Smooth muscle cell of the brain vasculature (primary cell): ENCODE data around the gene KRT81.
"Not testable (repeated sequence)": the region's sequence is repeated elsewhere in the genome, so short reads cannot be mapped to it uniquely, and the experiment has no call there.

ENCODE experiments used
- DNase-seq: peaks from one replicate; pipeline ENCODE4 v3.0.0-alpha.2; 2012; ENCODE audit warnings: low read depth, low spot score

KRT81 gene

DNA sequence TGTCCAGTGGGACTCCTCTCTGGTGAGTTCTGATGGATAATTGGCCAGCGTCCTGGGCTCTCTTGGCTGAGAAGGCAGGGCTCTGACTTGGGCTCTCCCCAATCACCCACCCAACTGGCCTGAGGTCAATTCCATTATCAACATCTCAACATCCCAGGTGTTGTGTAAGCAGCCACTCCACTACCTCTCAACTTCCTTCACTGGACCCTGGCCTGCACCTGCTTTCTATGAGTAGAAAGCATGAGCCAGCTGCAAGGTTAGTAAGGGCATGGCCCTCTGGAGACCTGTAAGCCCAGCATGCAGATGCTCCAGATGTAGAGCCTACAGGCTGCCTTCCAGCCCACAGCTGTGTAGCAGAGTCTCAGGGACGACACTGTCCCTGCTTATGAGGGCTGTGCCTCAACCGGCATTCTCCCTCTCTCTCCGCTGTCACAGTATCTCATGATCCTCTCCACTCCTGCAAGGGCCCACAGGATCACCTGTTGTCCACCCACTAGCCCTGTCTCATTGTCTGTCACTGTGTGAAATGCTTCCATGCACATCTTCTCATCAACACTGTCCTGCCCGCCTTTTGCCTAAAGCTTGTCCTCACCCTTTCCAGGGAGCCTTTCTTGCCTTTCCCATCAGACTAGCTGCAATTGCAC is 5.4 kb upstream of the KRT81 start:
- DNase-seq: no peak

DNA sequence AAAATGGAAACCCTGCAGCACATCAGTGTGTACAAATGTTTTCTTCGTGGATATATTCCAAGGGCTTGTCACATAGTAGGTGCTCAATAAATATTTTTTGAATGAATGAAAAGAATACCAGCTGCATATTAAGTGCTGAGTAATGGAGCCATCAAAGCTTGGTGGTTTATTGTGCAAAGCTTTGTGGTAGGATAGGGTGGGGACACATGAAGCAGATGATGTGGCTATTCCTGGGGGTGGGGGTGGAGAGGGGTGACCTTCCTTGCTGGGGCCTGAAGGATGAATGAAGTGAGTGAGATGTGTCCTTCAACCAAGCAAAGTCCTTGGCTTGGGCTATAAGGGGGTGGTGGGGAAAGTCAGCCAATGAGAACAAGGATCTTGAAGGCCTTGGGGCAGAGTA is 4.3 kb upstream of the KRT81 start:
- DNase-seq: no peak

DNA sequence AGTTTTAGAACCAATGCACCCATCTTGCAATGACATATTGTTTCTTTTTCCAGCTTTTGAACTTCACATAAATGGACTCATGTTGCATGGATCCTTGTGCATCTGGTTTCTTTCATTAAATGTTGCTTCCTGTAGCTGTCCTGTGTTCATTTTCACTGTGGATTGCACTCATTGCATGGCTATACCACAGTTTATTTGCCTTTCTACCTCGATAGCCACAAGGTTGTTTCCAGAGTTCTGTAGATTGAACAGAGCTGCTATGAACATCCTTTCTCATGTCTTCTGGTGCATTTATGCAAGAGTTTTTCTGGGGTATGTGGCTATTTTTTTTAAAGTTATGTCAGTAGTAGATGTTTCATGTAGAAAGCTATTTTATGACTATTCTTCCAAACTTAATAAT is 3.5 kb upstream of the KRT81 start:
- no peak for DNase-seq

DNA sequence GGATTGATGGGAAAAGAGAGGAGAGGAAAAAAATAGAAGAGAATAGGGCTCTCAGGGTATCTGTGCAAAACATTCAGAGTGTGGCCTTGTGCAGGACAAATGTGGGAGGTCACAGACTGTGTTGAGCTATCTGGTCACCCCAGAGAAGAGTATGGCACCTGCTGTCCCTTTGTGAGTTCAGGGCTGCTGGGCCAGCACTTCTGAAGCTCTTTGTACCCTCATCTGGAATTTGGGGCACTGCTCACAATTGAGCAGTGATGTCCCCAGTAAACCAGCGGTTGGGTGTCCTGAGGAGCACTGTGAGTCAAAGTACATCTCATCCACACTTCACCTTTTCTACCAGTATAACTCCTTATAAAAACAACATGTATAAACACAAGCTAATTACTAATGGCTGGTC is 2.6 kb upstream of the KRT81 start:
- DNase-seq: no peak

DNA sequence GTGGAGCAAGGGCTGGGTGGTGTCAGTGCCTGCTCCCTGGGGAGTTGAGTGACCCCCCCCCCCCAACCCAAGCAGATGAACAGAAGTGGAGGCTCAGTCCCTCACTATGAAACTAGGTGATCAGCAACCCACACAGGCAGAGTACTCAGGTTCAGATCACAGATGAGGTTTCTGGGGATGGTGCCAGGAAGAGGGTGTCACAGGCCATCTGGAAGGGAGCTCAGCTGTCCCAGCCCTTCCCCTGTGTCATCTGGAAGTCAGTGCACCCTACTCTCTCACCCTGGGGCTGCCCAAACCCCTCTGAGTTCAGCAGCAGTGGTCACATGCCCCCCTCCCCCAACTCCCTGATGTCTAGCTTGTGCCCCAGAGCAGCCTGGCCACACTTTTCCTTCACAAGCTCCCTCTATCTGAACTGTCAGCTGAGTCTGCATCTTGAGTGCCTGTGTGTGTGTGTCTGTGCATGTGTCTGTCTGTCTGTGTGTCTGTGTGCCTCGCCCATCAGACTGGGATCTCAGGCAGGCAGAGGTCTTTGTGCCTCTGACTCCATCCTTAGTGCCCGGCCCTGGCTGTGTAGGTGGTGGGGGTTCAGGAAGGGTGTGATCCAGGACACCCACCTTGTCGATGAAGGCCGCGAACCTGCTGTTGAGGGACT is 725 bp downstream of the KRT81 start:
- not testable (repeated sequence) for DNase-seq

DNA sequence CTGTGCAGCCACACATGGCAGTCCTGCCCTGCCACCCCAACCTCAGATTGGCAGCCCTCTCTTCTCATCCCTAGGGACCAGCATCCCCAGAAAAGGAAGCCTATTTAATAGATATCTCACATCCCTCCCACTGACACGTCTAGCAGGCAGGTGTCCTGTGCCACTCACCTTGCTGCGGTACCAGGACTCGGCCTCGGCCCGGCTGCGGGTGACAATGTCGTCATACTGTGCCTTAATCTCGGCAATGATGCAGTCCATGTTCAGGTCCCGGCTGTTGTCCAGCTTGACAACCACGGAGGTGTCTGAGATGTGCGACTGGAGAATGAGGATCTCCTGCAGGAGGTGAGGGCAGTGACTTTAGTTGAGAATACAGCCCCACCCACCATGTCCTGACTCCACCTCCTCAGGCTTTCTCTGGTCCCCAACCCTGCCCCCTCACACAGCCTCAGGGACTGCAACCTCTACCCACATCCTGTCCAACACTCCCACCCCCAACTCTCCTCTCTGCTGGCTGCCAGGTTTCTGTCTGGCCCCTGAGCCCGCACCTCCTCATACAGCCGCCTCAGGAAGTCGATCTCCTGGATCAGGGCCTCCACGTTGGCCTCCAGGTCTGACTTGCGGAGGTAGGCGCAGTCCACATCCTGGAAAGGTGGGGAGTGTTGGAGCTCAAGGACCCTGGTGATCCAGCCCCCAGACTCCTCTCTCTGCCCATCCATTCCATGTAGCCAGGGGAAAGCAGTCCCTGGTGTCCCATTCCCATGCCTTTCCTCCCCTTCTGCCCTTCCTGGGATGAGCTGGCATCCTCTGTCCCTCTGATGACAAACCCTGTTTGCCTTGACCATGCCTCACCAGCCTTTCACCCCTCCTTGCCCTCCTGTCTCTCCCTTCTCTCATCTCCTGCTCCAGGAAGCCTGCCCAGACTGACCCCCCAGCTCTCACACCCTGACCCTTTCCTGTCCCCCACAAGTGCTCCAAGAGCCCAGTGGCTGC is 3.2 kb downstream of the KRT81 start:
- not testable (repeated sequence) for DNase-seq

DNA sequence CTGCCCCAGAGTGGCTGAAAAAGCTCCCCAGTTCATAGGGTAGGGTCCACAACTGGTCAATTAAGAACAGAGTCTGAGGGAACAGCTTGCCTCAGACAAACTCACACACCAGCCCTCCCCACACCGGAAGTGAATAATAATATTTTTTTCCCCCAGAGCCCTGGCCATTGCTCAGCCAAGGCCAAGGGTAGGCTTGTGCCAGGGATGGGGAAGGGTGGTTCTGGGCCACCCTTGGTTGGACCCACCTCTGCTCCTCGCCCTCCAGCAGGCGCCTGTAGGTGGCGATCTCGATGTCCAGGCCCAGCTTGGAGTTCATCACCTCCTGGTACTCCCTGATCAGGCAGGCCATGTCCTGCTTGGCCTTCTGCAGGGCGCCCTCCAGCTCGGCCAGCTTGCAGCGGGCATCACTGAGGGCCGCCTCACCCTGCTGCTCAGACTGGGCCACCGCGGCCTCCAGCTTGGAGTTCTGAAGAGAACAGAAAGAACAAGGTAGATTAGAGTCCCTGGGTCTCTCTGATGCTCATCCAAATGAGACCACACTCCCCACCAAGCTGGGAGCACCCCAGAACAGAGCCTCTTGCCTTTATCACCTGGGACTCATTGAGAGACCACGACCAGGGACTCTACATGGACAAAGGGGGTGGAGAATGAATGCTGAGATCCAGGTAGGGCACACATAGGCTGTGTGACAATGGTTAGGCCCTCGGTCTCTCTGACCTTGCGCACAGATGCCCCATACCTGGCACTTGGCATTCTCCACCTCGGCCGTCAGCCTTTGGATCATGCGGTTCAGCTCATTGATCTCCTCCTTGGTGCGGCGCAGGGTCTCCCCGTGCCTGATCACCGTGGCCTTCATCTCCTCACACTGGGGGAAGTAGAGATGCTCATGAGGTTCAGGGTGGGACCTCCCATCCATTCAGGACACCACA is 4.2 kb downstream of the KRT81 start:
- not testable (repeated sequence) for DNase-seq

DNA sequence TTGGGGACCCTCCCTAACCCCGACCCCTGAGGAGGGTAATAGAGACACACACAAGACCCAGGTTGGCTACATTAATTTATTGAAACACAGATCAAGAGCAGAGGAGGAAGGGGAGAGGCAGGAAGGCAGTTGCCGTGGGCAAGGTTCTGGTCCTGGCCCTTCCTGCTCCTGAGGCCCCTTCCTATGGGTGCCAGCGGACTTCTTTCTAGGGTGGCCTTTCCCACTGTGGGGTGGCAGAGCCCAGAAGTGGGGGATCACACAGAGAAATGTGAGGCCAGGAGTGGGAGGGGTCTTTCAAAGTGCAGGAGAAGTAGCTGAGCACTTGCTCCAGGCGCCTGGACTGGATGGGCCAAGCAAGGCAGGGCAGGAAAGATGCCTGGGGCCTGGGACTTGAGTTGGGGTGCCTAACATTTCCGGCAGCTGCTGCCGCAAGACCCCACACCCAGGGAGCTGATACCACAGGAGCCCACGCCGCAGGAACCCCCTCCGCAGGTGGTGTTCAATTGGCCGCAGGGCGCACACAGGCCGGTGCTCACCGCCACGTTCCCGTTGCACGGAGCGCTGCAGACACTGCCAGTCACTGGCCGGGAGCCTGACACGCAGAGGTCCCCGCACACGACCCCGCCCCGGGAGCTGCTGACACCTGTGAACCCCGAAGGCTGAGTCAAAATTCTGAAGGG is 5.3 kb downstream of the KRT81 start:
- DNase-seq: no peak

DNA sequence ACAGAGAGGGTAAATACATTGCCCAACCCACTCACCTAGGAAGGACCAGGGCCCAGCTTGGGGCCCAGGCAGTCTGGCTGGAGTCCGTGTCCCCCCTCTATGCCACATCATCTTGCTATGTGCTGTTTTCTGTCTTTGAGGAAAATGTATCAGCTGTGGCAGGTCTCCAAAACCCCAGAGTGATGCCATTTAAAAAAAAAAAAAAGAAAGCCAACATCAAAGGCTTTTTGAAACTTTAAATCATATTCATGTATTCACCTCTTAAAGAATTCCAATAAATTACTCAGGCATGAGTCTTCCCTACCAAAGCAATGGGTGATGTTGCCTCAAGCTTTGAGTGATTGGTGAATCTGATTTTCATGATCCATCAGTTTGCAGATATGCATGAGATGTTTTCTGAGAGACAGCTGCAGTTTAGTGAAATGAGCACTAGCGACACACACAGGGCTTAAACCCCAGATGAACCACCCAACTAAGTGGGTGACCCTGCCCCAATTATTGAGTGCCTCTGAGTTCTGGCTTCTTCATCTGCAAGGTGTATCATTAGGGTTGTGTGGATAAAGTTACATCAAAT is 6.1 kb downstream of the KRT81 start:
- no peak for DNase-seq

DNA sequence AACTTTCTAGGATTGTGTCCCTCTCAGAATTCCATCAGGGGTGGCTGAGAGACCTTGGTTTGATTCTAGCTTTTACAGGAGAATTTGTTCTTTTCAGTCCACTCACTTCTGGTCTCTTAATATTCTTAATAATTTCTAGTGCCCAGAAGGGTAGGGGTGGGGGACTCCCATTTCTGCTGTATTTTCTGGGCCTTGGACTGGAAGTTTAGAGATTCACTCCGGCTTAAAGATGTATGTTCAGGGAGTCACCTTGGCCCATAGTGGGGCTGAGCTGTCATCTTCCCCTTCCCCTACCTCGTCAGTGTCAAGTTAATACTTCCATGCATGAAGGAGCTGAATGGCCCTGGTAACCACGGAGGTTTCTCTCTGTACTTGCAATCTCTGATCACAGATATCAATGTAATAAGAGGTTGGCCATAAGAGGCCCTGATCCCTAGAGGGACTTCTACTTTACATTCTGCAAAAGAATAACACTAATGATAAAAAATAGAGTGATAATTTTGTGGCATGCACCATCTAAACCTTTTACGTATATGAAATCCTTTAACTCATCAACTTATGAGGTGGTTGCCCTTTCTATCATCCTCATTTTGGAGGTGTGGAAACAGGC is 6.7 kb downstream of the KRT81 start:
- DNase-seq: no peak

DNA sequence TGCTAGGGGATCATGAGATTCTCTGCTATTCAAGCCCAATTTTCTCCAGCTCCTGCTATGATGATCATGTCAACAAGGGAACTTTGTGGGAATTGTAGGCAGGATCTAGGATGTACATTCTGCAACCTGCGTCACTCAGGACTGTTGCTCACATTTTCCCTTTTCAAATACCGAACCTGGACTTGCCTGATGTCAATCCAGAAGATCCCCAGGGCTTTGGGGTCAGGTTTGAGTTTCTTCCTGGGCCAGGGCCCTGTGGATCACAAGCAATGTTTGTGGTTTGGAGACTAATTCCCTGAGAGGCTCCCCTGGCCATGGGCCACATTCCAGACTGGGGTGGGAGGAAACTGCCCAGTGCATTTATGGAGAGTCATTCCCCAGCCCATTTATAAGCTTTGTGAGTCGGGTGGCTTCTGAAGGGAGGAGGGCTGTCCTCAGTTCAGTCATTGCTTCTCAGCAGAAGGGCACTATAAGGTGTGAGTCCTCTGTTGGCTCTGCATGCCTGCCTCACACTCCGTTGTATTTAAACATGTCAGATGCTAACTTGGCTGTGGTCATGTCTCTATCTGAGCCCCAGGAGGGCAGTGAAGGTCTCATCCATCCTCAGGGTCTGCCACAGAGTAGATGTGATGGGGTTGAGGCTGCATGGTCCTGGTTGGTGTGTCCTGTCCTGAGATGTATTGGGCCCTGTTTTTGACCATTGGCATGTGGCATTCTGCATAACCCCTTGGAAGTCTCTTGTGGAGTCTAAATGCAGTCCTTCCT is 10.4 kb downstream of the KRT81 start:
- peak; percentile 87 for DNase-seq

DNA sequence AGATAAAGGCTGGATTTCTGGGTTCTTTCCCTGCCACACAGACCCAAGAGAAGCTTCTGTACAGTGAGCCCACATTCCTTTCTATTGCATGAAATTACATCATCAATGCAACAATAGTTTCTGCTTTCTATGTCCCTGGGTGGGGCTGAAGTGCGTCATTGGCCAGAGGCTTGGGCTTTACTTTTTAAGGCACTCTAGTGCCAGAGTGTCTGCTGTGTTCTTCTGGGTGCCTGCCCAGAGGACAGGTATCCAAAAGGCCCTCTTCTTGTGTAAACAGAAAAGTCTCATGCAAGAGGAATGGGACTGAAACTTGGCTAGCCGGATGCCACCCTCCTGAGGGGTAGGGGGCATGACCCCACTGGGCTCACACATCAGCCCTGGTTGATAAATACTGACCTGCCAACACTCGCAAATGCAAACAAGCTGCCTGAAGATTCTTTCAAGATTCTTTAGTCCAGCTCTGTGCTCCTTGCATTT is 11.0 kb downstream of the KRT81 start:
- DNase-seq: no peak

DNA sequence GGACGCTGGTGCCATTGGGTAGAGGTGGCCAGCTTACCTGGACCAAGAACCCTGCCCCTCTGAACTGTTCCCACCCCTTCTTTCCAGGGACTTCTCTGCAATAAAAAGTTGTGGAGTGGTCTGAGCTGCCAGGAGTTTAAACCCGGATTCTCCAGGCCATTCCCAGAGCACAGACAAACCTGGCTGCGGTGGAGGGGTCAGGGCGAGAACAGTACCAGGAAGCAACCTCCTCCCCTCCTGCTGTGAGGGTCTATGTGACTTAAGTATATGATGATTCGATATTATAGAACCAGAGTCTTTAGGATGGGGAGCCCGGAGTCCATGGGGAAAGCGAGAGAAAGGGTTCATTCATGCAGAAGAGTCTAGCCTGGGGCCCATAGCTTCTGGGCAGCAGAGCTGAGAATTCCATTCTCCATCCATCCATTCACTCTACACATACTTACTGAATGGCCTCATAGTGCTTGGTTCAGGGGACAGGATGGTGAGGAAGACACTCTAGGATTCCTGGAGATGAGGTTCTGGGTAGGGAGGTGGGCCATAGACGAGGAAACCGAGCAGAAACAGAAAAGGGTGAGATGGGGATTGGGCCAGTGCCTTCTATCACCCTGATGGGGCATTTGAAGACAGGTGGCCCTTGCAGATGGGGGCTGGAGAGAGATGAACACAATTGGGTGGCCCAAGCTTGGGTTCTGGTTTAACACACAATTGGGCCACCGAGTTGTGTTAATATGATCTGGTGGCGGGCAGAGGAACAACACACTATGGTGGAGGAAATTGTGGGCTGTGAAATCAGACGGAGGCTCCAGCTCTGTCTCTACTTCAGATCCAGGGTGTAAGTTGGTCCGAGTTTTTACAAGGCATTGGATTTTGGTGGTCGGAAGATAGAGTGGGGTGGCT is 11.7 kb downstream of the KRT81 start:
- no peak for DNase-seq

DNA sequence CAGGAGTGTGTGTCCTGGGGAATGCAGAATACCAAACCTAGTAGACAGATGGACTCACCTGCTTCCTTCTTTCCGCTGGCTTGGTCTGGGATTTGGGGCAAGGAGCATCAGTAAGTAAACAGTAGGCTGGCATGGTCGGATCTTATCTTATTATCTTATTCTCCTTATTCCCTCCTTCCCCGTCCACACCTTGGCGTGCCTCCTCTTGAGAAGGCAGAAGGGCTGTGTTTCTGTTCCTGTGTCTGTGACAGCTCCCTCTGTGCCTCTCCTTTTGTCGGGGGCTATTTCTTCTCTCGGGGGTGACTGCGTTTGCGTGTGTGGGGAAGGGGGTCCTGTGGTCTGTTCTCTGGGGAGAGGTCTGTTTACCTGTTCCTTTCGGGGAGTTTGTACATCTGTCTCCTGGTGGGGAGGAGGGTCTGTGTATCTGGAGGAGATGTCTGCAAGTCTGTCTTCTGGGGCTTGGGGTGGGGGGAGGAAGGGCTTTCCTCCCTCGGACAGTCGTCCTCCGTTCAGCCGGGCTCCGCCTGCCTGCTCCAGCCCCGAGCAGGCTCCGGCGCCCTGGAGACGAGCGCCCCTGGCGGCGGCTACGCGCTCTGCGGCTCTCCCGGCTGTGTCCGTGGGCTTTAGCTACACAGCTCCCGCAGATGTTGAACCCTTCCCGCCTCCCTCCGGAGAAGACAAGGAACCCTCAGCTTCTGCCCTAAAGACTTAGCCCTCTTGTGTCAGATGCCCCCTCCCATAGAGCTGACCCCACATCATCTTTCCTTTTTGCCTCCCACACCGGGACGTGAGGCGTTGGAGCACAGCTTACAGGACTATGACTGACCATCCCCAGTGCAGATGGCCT is 12.5 kb downstream of the KRT81 start:
- DNase-seq: no peak

DNA sequence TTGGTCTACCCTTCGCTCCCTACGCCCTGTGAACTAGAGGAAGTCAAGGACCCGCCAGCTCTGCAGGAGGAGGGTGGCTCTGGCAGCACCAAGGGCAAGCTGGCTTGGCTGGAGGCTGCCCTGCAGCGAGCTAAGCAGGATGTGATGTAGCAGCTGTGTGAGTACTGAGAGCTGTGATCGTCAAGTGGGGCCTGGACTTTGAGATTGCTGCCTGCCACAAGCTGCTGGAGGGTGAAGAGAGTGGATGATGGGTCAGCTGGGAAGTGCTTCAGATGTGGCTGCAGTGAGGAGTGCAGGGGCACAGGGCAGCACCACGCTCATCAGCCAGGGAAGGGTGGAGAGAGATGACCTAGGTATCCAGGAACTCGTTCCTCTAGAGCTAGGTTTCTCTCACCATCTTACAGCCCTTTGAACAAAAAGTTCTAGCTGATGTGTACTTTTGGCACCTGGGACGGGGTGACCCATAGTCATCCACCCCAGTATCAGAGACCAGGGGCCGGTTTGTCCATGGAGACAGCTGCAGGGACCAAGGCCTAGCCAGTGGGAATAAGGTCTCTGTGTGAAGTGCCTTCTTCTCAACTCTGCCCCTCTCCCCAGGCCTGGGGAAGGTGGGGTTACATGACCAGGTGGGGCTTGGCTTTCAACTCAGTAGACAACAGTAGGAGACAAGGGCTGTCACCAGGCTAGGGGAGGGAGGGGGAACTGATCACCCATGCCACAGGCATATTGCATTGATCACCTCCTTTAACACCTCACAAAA is 13.7 kb downstream of the KRT81 start:
- no peak for DNase-seq

DNA sequence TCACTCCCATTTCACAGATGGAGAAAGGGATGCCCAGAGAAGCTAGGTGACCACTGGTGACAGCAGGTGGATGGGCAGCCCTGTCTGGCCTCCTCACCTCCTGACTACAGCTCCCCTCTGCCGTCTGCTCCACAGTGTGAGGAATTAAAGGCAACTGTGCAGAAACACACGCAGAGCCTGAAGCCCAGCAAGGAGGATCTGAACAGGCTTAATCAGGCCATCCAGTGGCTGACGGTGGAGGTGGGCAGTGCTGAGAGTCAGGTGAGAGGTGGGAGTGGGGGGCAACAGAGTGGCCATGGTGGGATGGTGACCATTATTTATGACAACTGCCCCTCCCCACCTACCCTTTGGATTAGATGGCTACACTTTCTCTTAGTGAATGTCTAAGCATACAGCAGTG is 15.6 kb downstream of the KRT81 start:
- DNase-seq: no peak
